NT2/D1 (cell line): ENCODE results near the gene AK4.
A peak's percentile ranks its signal among the peaks of the same experiment; 100 is the strongest.

Experiments used
- DNase-seq: peaks from one replicate; pipeline ENCODE4 v3.0.0-alpha.2; 2011; ENCODE audit warnings: low read depth, low spot score
- H3K27me3 ChIP-seq: 2 replicates; pipeline ENCODE4 v1.6.0; 2011; ENCODE audit warnings: mild to moderate bottlenecking; ENCODE audit not compliant: insufficient read length, insufficient read depth
- H3K36me3 ChIP-seq: 2 replicates; pipeline ENCODE4 v1.6.1; 2011; ENCODE audit warnings: mild to moderate bottlenecking, low read length, mixed read lengths; ENCODE audit not compliant: insufficient read depth, insufficient read length
- H3K4me1 ChIP-seq: 2 replicates; pipeline ENCODE4 v1.5.1; 2011; ENCODE audit not compliant: insufficient read depth, insufficient read length
- H3K4me3 ChIP-seq: 2 replicates; pipeline ENCODE4 v1.5.1; 2011; ENCODE audit warnings: low read depth; ENCODE audit not compliant: insufficient read length
- H3K9ac ChIP-seq: 2 replicates; pipeline ENCODE4 v1.6.0; 2011; ENCODE audit warnings: low read depth; ENCODE audit not compliant: insufficient read length
- H3K9me3 ChIP-seq: 2 replicates; pipeline ENCODE4 v1.5.1; 2011; ENCODE audit warnings: mild to moderate bottlenecking, low read length; ENCODE audit not compliant: insufficient read depth
- SUZ12 ChIP-seq: IDR thresholded peaks from 2 replicates; pipeline ENCODE4 v1.6.1; 2011; ENCODE audit not compliant: insufficient read length, insufficient read depth; ENCODE audit errors: extremely low read depth
- YY1 ChIP-seq: IDR thresholded peaks from 2 replicates; pipeline ENCODE4 v1.6.1; 2011; ENCODE audit not compliant: insufficient read length, insufficient read depth
- ZNF274 ChIP-seq: IDR thresholded peaks from 2 replicates; pipeline ENCODE4 v1.6.1; 2011; ENCODE audit warnings: mild to moderate bottlenecking, low read depth, low read length

The AK4 gene

DNA sequence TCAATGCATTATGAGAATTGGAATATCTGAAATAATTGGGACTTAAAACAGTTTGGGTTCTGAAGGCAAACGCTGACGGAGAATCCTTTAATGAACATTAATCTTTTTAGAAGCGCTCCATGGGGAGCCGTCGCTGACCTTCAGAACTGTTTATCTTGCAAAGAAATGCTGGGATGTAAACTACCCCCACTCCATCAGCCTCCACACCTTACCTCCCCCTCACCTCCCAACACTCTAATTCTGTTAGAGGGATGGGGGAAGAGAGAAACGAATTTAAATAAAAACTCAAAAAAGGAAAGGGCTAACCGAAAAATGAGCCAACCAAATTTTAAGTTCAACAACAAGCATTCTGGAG is 117.3 kb downstream of the AK4 start:
- Histone ChIP-seq H3K36me3 (no peaks in the 10 kb centered on the region), H3K4me3 (peak overlapping the region; percentile 71), H3K9me3 (no peaks in the 10 kb centered on the region), H3K4me1 (peaks cover 4% of the 10 kb centered on the region), H3K9ac (peak overlapping the region; percentile 87), H3K27me3 (peaks cover 12% of the 10 kb centered on the region)
- no peak for DNase-seq
- TF ChIP-seq YY1, result no peak

DNA sequence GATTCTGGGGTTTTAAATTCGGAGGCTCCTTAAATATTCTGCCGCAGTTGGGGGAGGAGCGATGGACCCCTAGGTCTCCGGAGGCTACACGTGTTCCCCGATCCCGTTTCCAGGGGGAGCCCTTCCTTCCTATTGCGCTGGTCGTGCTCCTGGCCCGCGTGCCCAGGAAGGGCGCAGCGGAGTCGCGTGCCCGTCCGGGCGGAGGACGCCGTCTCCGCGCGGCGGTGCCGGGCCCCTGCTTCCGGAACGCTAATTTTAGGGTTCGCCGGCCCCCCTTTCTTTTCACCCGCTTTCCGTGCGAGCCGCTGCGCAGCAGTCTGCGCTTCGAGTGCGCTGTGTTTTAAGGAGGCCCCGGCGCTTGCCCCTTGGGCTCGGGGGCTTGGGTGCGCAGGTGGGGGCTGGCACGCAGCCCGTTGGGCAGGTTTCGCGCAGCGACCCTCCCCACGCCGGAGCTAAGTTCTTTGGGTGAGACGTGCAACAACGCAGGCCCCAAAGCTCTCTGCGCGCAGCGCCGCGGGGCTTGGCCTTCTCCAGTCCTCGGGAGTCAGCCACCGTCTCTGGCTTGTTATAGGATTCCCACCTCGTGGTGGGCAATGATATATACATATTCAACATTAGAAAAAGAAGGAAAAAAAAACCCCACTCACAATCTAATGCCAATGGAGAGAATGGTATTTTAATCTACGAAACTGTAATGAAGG is 117.8 kb downstream of the AK4 start:
- Histone ChIP-seq H3K9ac (peak overlapping the region; percentile 87), H3K27me3 (peaks cover 12% of the 10 kb centered on the region), H3K36me3 (no peaks in the 10 kb centered on the region), H3K9me3 (no peaks in the 10 kb centered on the region), H3K4me3 (peak overlapping the region; percentile 71), H3K4me1 (peaks cover 4% of the 10 kb centered on the region)
- no peak for TF ChIP-seq YY1
- TF ChIP-seq ZNF274, result no peak
- TF ChIP-seq SUZ12, result no peak
- DNase-seq, result peak; percentile 83

DNA sequence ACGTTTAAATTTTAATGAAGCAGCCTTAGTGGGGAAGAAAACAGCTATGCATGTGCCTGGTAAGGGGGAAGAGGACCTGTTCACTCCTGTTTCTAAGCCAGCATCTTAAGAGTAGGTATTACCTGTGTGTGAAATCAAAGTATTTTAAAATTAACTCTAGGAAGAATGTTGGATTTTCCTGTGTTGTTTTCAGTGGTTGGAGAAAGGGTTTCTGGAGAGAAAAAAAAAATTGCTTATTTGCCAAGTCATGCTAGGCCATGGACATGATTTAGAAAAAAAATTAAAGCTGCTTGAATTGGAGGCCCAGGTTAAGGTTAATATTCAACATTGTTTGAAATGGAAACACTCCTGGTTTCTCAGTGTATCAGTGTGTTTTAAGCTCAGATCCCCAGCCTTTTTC is 118.5 kb downstream of the AK4 start:
- no peaks in the 10 kb centered on the region for H3K9me3 ChIP-seq
- peaks cover 4% of the 10 kb centered on the region for H3K4me1 ChIP-seq
- peaks cover 12% of the 10 kb centered on the region for H3K27me3 ChIP-seq
- no peaks in the 10 kb centered on the region for H3K36me3 ChIP-seq
- DNase-seq, result no peak
- H3K9ac ChIP-seq, result no peak overlapping the region
- peak overlapping the region; percentile 71 for H3K4me3 ChIP-seq
- TF ChIP-seq SUZ12, result no peak
- no peak for TF ChIP-seq YY1
- no peak for TF ChIP-seq ZNF274

DNA sequence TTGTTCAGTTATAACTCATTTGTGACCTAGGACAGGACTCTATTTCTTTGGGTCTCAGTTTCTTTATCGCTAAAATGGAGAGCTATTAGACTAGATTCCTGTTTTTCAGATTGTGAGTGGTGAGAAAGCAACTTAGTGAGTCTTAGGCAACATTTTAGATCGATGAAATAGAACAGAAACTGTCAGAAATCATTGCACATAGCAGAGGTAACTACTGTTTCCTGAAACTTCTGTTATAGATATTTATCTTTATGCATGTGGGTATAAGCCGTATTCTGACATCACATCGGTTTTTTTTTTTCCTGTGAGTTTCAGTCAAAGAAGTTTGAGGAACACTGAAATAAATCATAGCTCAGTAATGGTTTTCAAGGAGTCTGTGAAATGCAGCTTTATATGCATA is 119.3 kb downstream of the AK4 start:
- H3K9me3 ChIP-seq, result no peaks in the 10 kb centered on the region
- H3K27me3 ChIP-seq, result peaks cover 12% of the 10 kb centered on the region
- no peak overlapping the region for H3K4me3 ChIP-seq
- H3K4me1 ChIP-seq, result peaks cover 4% of the 10 kb centered on the region
- H3K36me3 ChIP-seq, result no peaks in the 10 kb centered on the region
- no peak for DNase-seq
- TF ChIP-seq ZNF274 (no peak), SUZ12 (no peak), YY1 (no peak)
- no peak overlapping the region for H3K9ac ChIP-seq

DNA sequence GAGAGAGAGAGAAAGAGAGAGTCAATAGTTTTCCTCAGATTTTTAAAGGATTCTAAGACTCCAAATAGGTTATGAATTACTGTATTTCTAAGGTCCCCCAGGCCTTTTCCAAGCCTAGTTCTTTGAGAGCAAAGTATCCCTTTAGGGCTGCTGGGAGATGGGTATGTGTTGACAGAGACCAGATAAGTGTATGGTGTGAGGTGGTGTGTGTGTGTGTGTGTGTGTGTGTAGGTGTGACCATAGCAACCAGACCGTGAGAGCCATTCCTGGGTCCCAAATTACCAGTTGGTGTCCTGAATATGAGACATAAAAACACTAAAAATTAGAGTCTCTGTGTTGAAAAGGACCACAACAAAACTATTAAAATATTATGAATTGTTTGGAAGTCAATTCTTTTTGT is 119.7 kb downstream of the AK4 start:
- H3K9ac ChIP-seq, result no peak overlapping the region

DNA sequence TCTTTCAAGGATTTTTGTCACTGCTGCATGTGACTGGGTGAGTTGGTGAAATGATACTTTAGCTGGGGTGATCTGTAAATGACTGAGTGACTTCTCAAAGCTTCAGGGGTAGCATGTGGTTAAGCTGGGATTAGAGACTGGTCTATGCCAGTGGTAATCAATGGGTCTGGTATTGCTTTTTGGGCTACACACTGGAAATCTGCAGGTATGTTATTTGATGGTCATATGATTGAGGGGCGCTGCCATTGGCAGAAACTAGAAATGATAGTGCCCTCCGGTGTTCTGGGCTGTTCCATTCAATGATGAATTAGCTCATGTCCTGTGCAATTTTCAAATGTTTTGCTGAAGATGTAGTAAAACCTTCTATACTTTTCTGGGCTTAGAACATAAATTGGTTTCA is 121.6 kb downstream of the AK4 start:
- Histone ChIP-seq H3K9ac (no peak overlapping the region), H3K4me3 (no peak overlapping the region), H3K36me3 (no peaks in the 10 kb centered on the region), H3K9me3 (no peaks in the 10 kb centered on the region), H3K4me1 (no peaks in the 10 kb centered on the region), H3K27me3 (peaks cover 12% of the 10 kb centered on the region)
- no peak for DNase-seq
- no peak for TF ChIP-seq ZNF274
- TF ChIP-seq SUZ12, result no peak
- TF ChIP-seq YY1, result no peak

More for the DNA sequence above, 119.7 kb downstream of the AK4 start:
- Histone ChIP-seq H3K27me3 (peaks cover 12% of the 10 kb centered on the region), H3K4me3 (no peak overlapping the region), H3K4me1 (peaks cover 4% of the 10 kb centered on the region), H3K36me3 (no peaks in the 10 kb centered on the region), H3K9me3 (no peaks in the 10 kb centered on the region)
- DNase-seq, result no peak
- TF ChIP-seq SUZ12, result no peak
- TF ChIP-seq ZNF274, result no peak
- no peak for TF ChIP-seq YY1

DNA sequence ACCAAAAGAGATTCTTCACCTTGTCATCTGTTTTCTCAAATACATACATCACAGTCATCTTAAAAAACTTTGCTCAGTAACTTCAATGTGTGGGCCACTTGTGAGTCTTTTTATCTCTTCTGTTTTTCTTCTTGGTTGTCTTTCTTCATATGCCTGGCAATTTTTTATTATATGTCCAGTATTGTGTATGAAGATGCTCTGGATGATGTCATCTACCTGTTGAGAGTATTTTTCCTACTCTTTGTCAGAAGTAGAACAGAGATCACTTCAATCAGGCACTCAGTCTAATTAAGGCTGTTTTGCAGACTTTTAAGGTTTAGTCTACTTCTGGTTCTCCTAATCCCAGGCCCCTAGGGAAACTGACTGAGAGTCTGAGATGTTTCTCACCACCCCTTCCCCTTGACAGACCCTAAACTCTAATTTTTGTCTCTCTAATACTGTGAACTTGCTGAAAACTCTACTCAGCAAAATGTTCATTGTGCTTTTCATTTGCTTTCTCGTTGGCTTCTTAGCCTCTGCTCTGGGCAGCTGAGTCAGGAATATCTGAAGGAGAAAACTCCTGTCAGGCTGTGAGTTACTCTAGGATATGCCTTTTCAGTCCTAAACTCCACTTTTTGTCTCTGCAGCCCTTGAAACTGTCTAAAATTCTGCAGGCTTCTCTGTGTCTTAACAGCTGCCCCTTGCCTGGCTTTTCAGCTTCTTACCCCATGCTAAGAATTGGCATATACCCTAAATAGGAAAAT is 128.4 kb downstream of the AK4 start:
- peaks cover 2% of the 10 kb centered on the region for H3K4me1 ChIP-seq
- no peaks in the 10 kb centered on the region for H3K27me3 ChIP-seq
- no peak overlapping the region for H3K4me3 ChIP-seq
- TF ChIP-seq YY1, result no peak
- no peak for TF ChIP-seq ZNF274
- no peak for TF ChIP-seq SUZ12
- H3K9me3 ChIP-seq, result no peaks in the 10 kb centered on the region
- no peak for DNase-seq
- no peaks in the 10 kb centered on the region for H3K36me3 ChIP-seq
- no peak overlapping the region for H3K9ac ChIP-seq
